Upper lobe of left lung (tissue), 4 donors: ENCODE data around the gene ANXA2.

Experiments used
- CTCF ChIP-seq, 6 experiments: fragments of 450-650 bp in 4 of 6; fragments of 200-600 bp in 2 of 6; sonication (generic) in 2 of 6; IDR thresholded peaks; one replicate each; pipeline ENCODE4 v1.5.1; 2016 to 2019; ENCODE audit warnings: antibody characterized with exemption in 6 of 6
- EP300 ChIP-seq, 4 donors: sonication (generic); formaldehyde crosslinking; IDR thresholded peaks; one replicate each; pipeline ENCODE4 v1.5.1; 2017; ENCODE audit warnings: antibody characterized with exemption in 4 of 4, control low read depth in 2 of 4
- POLR2A ChIP-seq, 4 donors: fragments of 450-650 bp; IDR thresholded peaks; one replicate each; pipeline ENCODE4 v1.5.1; 2016 to 2017; ENCODE audit warnings: antibody characterized with exemption in 4 of 4, mild to moderate bottlenecking in 2 of 4
- POLR2AphosphoS5 ChIP-seq, 2 donors: sonication (generic); formaldehyde crosslinking; IDR thresholded peaks; one replicate each; pipeline ENCODE4 v1.5.1; 2017; ENCODE audit warnings: antibody characterized with exemption in 2 of 2

GRCh38 chr15:60370869-60371136 is 27.0 kb downstream of the ANXA2 start:
- TF ChIP-seq CTCF (IDR thresholded peaks at IDR 0.05): no peak
- TF ChIP-seq POLR2A (IDR thresholded peaks at IDR 0.05): no peak
- no peak for TF ChIP-seq EP300 (IDR thresholded peaks at IDR 0.05)
- TF ChIP-seq POLR2AphosphoS5 (IDR thresholded peaks at IDR 0.05): no peak
